CD4-positive, alpha-beta T cell treated with Interleukin-17A for 4 hours (primary cell): ENCODE data around the gene SOHLH1.

Experiments used
- DNase-seq: peaks from one replicate; pipeline ENCODE4 v3.0.0-alpha.2; 2020; ENCODE audit warnings: mixed read lengths

SOHLH1 gene

DNA sequence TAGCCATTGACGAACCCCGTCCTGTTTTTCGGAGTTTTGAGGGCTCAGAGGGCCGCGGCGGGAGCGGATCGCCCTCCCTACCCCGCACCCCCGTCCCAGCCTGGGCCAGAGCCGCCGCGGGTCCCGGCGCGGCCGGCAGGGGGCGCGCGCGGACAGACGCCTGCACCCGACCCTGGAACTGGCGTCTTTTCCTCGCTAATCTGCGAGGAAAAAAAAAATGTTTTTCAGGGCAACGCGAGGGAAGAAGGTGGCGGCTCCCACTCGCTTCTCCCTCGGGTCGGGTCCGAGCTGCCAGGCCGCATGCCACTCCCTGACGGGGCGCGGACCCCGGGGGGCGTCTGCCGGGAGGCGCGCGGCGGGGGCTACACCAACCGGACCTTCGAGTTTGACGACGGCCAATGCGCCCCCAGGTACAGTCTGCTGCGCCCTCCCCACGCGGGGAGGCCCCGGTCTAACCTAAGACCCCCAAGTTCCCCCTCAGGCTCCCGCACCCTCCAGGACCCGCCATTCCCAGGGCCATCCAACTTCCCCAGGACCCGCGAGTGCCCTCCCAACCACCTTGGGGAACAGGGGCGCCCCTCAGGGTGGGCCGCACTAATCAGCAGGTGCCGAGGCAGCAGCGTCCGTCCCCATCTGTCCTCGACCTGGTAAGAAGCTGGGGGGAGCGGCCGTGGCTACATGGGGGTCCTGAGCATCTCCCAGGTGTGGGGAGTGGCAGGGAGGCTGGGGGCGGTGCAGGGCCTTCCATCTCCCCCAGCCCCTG lies 2.9 kb upstream of the SOHLH1 start, which contains the start of gene KCNT1:
Gene KCNT1 (plus strand): TSS at position 227 of the 763 bp plus-strand sequence. CDS start 74 bp downstream, at position 301.
- DNase-seq = peak; percentile 63

DNA sequence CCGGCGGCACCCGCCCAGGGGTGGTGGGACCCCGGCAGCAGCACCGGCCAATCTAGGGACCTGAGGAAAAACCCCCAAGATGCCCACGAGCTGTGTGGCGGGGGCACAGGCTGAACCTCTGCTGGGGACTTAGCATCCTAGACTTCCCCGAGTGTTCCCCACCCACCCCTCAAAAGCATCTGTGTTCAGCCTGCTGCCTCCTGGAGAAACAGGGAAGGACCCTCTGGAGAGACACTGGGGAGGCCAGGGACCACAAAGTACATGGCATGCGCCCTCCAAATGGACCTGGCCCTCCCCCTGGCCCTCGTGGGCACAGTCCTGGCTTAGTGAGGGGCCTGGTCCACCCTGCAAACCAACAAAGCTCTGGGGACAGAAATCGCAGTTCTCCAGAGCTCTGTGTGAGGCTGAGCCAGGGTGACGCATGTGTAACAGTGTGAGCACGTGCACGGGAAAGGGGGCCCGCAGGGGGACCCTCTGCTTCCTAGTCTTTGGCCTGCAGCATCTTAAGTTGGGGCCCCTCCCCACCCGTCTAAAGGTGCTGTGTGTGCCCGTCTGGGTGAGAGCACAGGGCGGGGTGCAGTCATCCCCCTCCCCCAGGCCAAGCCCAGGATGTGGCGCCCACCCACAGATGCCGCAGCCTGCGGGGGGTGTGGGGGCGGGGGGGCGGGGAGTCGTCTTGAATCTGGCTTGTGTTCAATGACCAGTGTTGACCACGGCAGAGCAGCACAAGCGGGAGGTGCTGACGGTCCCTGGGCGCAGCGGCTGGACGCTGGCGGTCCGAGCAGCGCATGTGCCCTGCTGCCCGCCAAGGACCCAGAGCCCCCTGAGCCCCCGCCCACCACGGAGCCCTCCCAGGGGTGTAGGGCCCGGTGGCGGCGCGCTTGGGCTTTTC lies 2.0 kb upstream of the SOHLH1 start:
- DNase-seq = no peak

DNA sequence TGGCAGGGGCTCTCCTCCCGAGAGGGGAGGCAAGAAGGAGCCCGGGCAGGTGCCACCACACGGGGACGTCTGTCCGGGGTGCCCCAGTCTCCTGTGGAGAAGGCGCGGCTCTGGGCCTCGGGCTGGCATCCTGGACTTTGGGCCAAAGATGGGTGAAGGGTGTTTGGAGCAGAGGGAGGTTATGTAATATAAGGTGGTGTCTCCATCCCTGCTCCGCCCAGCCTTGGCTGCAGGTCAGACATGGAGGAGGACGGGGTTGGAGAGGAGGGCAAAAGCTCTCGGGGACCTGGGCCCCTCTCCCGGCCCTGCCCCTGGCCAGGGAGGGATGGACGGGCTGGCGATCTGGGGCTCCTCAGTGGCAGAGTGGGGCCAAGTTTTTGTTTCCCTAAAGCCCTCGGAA lies 1.2 kb upstream of the SOHLH1 start:
- DNase-seq = no peak

DNA sequence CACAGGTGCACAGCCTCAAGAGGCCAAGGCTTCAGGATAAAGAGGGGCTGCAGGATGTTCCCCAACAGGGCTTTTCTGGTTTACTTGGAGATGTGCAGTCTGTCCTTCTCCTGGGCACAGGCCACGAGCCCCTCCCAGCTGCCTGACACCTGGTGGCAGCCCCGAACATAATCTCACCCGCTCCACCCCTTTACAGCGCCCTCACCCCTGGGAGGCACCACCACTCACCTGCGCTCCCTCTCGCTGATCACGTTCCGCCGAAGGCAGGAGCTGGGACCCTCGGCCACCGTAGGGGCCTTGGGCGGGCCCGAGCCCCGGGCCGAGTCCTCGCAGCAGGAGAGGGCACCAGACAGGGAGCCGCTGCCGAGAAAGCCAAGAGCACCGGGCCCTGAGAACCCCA lies 514 bp downstream of the SOHLH1 start:
- no peak for DNase-seq

DNA sequence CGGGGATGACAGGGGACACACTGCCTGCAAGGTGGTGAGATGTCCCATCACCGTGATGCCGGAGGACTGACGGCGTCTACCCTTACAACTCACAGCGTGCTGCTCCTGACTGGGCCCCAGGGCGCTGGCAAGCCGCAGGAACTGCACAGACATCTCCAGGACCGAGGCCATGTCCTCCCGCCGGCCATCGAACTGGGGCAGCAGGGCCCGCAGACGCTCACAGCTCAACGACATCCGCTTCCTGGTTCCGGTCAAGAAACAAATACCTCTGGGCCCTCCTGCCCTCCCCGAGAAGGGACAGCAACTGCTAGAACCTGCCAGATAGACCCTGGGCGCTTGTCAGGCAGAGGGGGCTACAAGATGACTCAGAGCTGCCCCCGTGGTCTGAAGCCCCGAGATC lies 1.0 kb downstream of the SOHLH1 start:
- no peak for DNase-seq

DNA sequence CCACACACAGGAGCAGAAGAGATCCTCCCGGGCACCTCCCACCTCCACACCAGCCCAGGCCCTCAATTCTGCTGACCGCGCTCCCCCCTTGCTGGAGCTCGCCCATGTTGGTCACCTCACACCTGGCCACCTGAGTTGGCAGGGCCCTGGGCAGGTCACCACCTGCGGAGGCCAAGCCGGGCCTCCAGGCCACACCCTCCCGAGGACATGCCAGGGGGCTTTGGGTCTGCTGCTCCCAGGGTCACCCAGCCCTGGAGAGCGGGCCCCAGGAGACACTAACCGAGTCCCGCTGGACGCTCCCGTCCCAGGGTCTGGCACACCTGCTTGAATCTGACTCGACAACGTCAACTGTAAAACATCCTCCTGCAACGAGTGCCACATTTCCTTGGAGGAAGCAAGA lies 2.1 kb downstream of the SOHLH1 start:
- DNase-seq = no peak

DNA sequence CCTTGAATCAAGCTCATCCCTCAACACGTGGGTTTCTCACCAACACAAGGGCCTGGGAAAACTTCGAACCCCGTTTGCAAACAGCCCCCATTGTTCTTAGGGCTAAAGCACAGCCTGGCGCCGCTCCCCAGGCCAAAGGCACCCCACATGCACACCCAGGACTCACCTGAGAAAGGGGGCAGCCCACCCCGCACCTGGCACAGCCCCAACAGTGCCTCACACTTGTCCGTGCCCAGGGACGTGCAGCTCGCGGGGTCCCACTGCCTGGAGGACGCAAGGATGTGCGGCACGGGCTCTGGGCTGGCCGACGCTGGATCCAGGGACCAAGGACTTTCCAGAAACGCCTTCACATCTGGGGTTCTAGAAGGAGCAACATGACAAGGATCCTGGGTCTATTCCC lies 2.8 kb downstream of the SOHLH1 start:
- DNase-seq = no peak

DNA sequence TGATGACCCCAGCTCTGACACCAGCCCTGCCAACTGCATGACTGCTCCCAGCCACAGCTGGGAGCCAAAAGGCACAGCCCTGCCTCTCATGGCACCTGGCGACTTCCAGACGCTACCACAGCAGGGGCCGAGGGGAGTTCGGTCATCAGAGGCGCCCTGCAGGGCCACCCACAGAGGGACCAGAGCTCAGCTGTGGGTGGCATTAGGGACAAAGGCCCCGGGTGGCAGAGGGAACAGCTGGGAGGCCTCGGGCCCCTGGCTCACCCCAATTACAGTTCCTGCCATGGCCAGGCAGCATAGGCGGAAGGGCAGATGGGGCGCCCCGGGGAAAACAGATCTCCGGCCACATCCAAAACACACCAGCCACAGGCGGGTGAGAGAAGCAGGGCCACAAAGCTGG lies 3.6 kb downstream of the SOHLH1 start:
- no peak for DNase-seq

DNA sequence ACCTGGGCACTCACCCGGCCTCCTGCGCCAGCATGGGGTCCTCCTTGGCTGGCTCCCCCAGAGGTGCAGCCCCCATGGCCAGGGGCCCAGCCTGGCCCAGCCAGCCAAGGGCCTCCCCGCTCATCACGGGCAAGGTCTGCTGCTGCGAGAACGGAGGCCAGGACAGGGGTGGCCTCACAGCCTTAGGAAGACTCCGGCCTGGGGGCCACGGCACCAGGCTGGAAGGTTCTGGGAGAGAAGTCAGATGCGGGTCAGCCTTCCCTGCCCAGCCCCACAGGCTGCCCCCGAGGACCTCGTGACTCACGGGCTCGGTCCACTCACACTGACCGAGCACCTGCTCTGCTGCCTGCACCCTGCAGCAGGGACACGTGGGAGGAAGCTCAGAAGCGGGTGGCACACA lies 4.2 kb downstream of the SOHLH1 start:
- DNase-seq = no peak

DNA sequence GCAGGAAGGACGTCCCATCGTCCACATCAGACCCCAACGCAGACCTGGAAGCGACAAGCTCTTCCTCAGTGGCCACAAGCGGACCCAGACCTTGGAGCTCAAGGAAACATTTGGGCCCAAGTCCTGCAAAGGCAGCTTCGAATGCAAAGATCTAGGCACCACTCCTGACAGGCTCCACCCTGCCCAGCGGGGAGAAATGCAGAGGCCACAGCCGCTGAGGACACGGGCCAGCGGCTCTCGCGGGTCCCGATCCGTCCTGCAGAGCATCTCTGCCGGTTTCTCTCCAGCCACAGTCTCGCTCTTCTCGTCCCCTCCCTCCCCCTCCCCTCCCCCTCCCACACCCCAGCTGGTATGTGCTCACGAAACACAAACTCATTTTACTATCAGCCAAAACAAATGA lies 4.9 kb downstream of the SOHLH1 start:
- no peak for DNase-seq

DNA sequence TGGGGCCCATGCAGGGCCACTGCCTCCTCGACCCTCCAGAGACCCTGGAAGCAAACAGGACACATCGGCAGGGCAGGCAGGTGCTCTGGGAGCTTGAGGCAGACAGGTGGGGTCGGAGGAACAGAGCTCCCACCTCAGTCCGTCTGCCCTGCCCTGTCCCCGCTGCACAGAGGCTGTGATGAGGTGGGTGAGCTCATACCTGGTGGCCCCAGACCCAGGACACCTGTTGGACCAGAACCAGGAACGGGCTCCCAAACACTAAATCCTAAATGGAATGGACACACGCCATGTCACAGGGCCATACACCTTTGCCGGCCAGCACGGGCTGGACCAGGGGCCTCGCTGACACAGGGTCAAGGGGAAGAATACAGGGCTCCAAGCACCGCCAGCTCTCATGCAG lies 5.5 kb downstream of the SOHLH1 start:
- no peak for DNase-seq

DNA sequence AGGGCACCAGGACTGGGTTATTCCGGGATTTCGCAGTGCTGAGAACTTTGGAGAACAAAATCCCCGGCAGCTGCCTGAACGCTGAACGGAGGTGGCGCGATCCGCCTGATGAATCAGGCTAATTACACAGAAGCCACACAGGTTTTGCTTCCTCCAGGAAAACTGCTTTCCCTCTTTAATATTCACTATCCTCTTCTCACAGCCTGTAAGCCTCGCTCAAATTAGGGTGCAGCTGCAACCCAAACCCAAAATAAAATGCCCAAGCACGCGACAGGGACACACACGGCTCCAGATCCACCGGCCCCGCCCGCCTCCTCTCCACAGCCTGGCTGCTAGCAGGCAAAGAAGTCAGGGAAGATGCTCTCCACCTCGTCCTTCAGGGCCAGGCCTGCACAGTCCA lies 6.0 kb downstream of the SOHLH1 start:
- no peak for DNase-seq

DNA sequence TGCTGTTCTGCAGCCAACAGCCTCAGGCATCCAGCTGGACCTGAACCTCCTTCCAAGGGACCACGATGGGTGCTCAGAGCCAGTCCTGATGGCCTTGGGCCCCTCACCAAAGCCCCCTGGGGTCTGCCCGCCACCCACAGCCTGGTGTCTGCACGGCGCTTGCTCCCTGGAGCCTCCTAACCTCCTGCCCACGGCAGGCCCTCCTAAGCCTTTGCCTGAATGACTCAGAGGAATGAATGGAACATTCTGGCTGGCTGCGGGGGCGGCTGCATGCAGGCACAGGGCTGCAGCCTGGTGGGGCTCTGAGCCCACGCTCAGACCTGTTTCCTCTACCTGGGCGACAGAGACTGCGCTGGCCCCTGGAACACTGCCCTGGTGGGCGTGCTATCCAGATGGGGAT lies 6.9 kb downstream of the SOHLH1 start:
- no peak for DNase-seq

DNA sequence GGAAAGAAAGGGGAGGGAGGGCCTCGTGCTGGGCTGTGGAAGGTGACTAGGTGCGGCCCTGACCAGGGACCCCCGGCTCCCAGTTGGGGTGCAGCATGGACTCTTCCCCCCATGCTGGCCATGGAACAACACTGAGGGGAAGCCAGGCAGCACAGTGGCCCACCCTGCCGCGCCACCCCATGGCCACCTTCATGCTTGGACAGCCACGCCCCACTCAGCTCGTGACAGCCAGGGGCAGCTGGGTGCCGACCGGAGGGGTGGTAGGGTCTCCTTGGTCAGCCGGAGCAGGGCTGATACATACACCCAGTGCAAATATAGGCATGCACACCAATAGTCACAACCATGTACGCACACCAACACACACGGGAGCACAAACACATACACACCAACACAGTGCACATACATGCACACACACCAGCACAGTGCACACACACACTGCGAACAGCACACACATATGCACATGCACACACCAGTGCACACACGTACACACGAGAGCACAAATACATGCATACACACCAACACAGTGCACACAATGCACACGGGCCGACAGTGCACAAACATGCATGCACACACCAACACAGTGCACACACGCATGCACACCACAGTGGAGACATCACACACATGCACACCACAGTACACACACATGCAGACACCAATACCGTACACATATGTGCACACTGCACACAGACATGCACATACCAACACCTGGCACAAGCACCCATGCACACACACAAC lies 8.3 kb downstream of the SOHLH1 start:
- DNase-seq = no peak

DNA sequence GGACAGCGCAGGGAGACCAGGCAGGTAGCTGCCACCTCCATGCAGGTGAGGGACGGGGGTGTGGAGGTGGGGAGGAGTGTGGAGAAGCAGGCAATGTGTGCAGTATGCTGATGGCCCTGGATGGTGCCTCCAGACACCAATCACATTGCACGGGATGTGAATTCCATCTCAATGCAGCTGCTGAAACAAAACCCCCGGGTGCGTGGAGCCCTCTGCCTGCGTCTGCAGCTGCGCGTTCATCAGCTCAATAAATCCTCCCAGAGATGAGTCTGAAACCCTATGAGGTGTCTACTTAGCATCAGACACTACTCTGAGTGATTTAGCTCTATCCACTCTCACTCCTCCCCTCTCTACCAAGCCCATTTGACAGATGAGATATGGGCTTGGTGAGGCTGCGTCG lies 10.3 kb downstream of the SOHLH1 start:
- DNase-seq = no peak

DNA sequence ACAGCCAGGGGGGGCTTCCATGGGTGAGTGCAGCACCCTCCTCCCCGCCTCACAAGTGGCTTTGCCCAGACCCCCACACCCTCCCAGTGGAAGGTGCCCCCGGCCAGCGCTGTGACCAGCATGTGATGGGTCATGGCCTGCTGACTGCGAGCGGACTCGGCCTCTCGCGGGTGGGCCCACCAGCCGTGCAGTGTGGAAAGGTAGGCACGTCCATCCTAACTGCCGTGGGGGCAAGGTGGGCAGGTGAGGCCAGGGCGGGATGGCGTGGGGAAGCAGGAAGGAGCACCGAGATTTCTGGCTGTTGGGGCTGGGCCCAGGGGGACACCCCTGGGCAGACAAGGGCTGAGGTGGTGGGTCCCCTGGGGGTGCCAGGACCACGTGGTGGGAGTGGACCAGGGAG lies 12.1 kb downstream of the SOHLH1 start:
- no peak for DNase-seq

DNA sequence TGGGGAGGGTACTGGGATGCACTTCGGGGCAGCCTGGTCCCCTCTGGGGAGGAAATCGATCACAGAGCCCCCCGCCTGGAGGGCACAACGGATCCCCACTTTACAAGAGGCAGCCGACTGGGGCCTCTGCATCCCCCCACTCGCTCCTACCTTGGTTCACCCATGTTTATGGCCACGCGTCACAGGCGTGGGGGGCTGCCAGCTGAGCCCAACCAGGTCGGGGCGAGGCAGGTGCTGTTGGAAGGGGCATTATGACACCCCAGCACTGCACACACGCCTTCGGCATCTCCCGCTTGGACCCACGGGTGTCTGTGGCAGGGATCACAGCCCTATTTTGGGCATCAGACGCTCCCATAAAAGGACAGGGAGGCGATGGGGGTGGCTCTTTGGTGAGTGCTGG lies 14.6 kb downstream of the SOHLH1 start:
- DNase-seq = no peak

DNA sequence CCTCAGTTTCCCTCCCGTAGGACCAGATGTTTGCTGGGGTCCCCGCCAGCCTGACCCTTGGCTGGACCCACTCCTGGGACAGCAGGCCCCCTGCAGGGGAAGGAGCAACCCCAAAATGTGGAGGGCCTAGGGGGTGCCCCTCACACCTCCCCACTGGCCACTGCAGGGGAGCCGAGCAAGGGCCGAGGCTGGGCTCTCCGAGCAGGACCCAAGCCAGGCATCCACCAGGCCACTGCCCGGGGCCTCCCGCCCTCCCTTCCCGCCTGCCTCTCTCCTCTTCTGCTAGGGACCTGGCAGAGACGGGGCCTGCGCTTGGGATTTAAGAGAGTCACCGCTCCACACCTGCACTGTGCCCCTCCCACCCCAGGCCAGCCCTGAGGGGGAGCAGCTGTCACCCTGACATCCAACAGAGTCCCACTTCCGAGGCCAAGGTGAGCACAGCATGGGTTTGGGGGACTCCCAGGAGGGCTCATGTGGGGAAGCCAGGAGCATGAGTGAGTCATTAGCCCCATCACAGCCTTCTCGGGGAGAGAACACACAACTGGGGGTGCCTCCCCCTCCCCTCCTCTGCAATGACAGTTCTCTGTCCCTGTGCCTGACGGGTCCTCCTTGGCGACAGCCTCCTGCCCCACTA lies 15.8 kb downstream of the SOHLH1 start:
- DNase-seq = no peak

DNA sequence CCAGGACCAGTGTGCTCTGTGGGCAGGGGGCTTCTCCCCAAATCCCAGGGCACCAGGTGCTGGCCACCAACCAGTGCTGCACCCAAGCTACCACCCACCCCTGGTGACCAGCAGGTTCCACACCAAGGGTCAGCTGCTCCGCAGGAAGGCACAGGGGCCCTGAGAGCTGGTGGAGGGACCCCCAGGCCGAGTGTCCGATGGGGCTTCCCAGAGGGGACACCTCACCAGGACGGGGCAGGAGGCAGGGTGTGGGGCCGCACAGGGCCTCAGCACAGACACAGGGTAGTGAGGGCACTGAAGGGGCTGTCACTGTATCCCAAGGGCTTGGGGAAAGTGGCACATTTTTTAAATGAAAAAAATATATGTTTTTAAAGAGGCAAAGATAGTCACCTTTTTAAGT lies 18.1 kb downstream of the SOHLH1 start:
- DNase-seq = no peak

DNA sequence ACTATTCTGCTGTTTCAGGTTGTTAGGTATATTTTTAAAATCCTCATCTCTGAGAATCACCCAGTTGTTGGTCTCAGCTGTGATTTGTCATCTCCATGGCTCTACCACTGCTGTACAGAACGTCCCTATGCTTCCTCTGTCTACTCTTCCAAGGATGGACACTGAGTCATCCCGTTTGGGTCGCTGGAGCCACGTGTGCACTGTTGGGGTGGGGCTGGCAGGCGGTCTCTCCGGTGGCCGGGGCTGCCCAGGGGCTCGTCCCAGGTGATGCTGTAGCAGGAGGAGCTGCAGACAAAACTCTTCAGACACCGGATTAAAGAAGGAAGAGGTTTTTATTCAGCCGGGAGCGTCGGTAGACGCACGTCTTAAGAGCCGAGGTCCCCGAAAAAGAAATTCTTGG lies 19.2 kb downstream of the SOHLH1 start:
- DNase-seq = no peak

DNA sequence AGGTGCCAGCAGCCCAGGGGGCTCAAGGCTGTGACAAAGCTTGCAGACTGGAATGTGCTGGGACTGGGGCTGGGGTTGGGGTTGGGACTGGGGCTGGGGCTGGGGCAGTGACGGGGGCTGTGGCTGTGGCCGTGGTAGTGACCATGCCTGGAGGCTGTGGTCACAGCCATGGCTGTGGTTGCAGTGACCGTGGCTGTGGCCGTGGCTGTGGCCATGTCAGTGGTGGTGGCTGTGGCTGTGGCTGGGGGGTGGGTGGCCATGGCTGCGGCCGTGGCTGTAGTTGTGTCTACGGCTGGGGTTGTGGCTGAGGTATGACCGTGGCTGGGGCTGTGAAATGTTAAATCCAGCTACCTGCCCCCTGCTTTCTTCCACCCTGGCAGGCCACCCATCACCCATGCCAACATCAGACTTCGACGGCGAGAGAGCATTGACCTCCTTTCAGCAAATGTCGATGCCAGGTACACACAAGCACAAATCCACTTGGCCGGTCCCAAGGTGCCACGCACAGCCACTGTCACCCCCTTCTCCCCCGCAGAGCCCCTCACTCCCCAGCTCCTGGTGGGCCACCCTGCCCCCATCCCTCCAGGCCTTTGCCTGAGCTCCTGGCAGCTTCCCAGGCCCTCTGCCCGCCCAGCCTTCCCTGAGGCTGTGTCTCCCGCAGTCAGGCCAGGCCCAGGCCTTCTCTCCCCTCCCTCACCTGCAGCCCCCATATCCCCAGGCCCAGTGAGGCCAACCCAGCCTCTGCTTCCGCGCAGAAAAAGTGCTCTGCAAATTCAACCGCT lies 20.9 kb downstream of the SOHLH1 start:
- no peak for DNase-seq

DNA sequence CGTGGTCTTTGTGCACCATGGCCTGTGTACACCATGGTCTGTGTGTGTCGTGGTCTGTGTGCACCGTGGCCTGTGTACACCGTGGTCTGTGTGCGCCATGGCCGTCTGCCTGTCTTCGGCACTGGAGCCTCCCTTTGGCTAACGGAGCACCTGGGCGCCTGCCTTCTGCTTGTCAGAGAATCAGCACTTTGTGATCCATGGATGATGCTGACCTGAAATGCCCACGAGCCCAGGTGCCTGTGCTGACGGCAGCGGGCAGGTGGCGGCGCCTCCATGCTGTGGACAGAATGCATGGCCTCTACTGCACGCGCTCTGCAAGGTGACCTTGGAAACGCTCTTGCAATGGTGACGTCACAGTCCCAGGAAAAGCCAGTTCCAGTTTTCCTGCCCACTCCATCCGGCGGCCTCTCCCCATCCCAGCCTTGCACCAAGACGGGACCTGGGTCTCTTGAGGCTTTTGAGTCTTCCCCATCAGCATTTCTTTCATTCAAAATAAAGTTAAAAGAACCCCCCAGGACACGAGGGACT lies 21.6 kb downstream of the SOHLH1 start:
- DNase-seq = no peak
